OCI-LY1 (cell line): Measurements from ENCODE around the gene FGFR2.

Experiments
- H2AFZ ChIP-seq: fragments of 200-600 bp; sonication (generic), shearing (Covaris generic); 2 replicates; pipeline ENCODE4 v1.6.0; 2014; ENCODE audit warnings: antibody characterized with exemption, mild to moderate bottlenecking, low read length
- H3F3A ChIP-seq: fragments of 200-600 bp; sonication (generic), shearing (Covaris generic); 2 replicates; pipeline ENCODE4 v1.6.0; 2014; ENCODE audit warnings: mild to moderate bottlenecking, antibody characterized with exemption, low read length, moderate library complexity; ENCODE audit not compliant: insufficient read depth
- H3K27ac ChIP-seq: fragments of 200-600 bp; sonication (generic); 2 replicates; pipeline ENCODE4 v1.5.1; 2014; ENCODE audit warnings: low read length, mixed run types, mild to moderate bottlenecking, low read depth; ENCODE audit not compliant: poor library complexity, severe bottlenecking
- H3K27me3 ChIP-seq: fragments of 200-600 bp; sonication (generic); 2 replicates; pipeline ENCODE4 v1.6.0; 2014; ENCODE audit warnings: antibody characterized with exemption, mild to moderate bottlenecking, low read length, moderate library complexity; ENCODE audit not compliant: insufficient read depth
- H3K36me3 ChIP-seq: fragments of 200-600 bp; sonication (generic); 2 replicates; pipeline ENCODE4 v1.6.1; 2014; ENCODE audit warnings: mild to moderate bottlenecking, antibody characterized with exemption, low read length, moderate library complexity, mixed read lengths; ENCODE audit not compliant: insufficient read depth
- H3K4me1 ChIP-seq: fragments of 200-600 bp; sonication (generic); 2 replicates; pipeline ENCODE4 v1.5.1; 2014; ENCODE audit warnings: mild to moderate bottlenecking, low read length, moderate library complexity; ENCODE audit not compliant: insufficient read depth, severe bottlenecking
- H3K4me2 ChIP-seq: fragments of 200-600 bp; sonication (generic), shearing (Covaris generic); 2 replicates; pipeline ENCODE4 v1.6.1; 2014; ENCODE audit warnings: low read length
- H3K4me3 ChIP-seq: fragments of 200-600 bp; sonication (generic); 2 replicates; pipeline ENCODE4 v1.5.1; 2014; ENCODE audit warnings: low read length, low read depth, mild to moderate bottlenecking, mixed read lengths; ENCODE audit not compliant: poor library complexity, severe bottlenecking
- H3K79me2 ChIP-seq: fragments of 200-600 bp; shearing (Covaris generic); 2 replicates; pipeline ENCODE4 v1.6.1; 2016; ENCODE audit warnings: mixed run types, low read length, mixed read lengths; ENCODE audit not compliant: insufficient read depth
- H3K9ac ChIP-seq: fragments of 200-600 bp; sonication (generic), shearing (Covaris generic); 2 replicates; pipeline ENCODE4 v1.6.1; 2014; ENCODE audit warnings: mild to moderate bottlenecking, low read length, mixed read lengths
- H3K9me2 ChIP-seq: fragments of 200-600 bp; sonication (generic), shearing (Covaris generic); 2 replicates; pipeline ENCODE4 v1.6.1; 2014; ENCODE audit warnings: low read depth, mild to moderate bottlenecking, low read length, mixed read lengths
- H3K9me3 ChIP-seq: fragments of 200-600 bp; shearing (Covaris generic); 2 replicates; pipeline ENCODE4 v1.6.1; 2014; ENCODE audit warnings: low read length, mixed read lengths
- H4K20me1 ChIP-seq: fragments of 200-600 bp; sonication (generic), shearing (Covaris generic); 2 replicates; pipeline ENCODE4 v1.6.0; 2016; ENCODE audit warnings: mild to moderate bottlenecking, low read length; ENCODE audit not compliant: insufficient read depth
- EZH2 ChIP-seq: fragments of 200-600 bp; sonication (generic), shearing (Covaris generic); IDR thresholded peaks from 2 replicates; pipeline ENCODE4 v1.8.0; 2017; ENCODE audit warnings: borderline replicate concordance, mixed run types, mild to moderate bottlenecking, antibody characterized with exemption, low read length, moderate library complexity, mixed read lengths
- TF ChIP-seq, protein P1 (sequence below): fragments of 200-600 bp; sonication (generic), shearing (Covaris generic); IDR thresholded peaks from 2 replicates; pipeline ENCODE4 v1.5.1; 2017; ENCODE audit warnings: mild to moderate bottlenecking, antibody characterized with exemption, low read length, moderate library complexity, mixed read lengths

Gene FGFR2

DNA sequence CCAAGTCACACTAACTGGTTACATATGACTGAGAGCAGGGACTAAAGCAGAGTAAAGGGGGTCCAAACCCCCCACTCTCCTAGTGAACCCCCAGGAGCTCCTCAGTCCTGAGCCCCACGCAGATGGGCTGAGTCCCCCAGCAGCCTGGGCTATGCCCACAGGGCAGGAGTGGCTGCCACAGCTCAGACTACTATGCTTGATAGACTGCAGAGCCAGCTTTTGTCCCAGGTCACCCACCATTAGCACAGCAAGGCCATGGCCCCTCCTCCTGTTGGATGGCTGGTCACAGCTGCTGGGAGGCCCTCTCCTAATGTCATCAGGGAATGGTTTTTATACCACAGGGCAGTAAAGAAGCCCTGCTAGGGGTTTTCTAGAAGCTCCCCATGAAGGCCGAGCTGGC lies 46.3 kb upstream of the FGFR2 start:
- TF ChIP-seq, protein P1, sequence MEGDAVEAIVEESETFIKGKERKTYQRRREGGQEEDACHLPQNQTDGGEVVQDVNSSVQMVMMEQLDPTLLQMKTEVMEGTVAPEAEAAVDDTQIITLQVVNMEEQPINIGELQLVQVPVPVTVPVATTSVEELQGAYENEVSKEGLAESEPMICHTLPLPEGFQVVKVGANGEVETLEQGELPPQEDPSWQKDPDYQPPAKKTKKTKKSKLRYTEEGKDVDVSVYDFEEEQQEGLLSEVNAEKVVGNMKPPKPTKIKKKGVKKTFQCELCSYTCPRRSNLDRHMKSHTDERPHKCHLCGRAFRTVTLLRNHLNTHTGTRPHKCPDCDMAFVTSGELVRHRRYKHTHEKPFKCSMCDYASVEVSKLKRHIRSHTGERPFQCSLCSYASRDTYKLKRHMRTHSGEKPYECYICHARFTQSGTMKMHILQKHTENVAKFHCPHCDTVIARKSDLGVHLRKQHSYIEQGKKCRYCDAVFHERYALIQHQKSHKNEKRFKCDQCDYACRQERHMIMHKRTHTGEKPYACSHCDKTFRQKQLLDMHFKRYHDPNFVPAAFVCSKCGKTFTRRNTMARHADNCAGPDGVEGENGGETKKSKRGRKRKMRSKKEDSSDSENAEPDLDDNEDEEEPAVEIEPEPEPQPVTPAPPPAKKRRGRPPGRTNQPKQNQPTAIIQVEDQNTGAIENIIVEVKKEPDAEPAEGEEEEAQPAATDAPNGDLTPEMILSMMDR: no peak
- TF ChIP-seq EZH2: no peak

DNA sequence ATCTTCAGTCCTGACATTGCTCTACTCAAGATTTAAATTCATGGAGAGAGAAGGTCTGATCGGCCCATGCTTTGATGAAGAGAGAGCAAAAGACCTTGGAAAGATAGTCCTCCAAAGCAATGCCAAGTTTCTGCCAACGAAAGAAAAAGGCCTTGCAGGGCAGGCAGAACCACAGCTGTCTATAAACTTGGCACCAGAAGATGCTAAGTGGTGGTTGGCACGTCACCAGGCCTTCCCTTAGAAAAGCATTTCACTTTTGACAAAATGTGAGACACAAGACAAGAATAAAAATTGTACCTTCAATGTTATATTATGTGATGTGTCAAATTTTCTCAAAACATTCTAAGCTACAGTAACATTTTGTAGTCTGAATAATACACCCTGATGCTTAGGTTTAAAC lies 42.0 kb upstream of the FGFR2 start:
- Histone ChIP-seq H3K79me2 (no peaks in the 10 kb centered on the region), H3K9me3 (no peaks in the 10 kb centered on the region), H3K36me3 (no peaks in the 10 kb centered on the region), H3K27me3 (no peaks in the 10 kb centered on the region), H3K4me1 (no peaks in the 10 kb centered on the region), H3K9me2 (no peaks in the 10 kb centered on the region), H3K4me2 (no peak overlapping the region), H3K4me3 (no peak overlapping the region), H4K20me1 (no peaks in the 10 kb centered on the region), H2AFZ (no peak overlapping the region), H3K9ac (no peak overlapping the region), H3F3A (no peaks in the 10 kb centered on the region), H3K27ac (no peak overlapping the region)
- TF ChIP-seq, protein P1: no peak
- TF ChIP-seq EZH2: no peak

More for the DNA sequence above, 46.3 kb upstream of the FGFR2 start:
- H3K4me2 ChIP-seq: no peak overlapping the region
- no peaks in the 10 kb centered on the region for H3K4me1 ChIP-seq
- H3K4me3 ChIP-seq: no peak overlapping the region
- H3K9me3 ChIP-seq: no peaks in the 10 kb centered on the region
- H3K36me3 ChIP-seq: no peaks in the 10 kb centered on the region
- H3K9me2 ChIP-seq: no peaks in the 10 kb centered on the region
- no peaks in the 10 kb centered on the region for H3K27me3 ChIP-seq
- no peak overlapping the region for H2AFZ ChIP-seq
- H4K20me1 ChIP-seq: no peaks in the 10 kb centered on the region
- H3K27ac ChIP-seq: no peak overlapping the region
- no peak overlapping the region for H3K9ac ChIP-seq
- no peaks in the 10 kb centered on the region for H3F3A ChIP-seq
- no peaks in the 10 kb centered on the region for H3K79me2 ChIP-seq

DNA sequence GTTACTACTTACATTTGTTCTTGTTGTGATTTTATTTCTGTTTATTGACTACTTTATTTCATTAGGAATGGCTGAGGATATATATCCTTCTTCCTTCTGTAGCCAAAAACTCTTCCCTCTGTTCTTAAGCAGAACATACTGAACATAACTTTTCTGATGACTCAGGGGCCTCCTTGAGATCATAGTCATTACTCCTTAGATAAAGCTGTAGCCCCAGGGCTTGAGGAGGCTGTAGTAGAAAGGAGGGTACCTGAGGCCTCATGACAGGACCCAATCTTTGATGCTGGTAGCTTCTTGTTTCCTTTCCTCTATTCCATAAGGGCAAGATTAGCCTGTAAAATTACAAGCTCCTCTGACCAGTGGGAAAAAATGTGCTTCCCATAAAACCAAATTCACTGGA lies 41.2 kb upstream of the FGFR2 start:
- Histone ChIP-seq H4K20me1 (no peaks in the 10 kb centered on the region), H3K79me2 (no peaks in the 10 kb centered on the region), H3K9ac (no peak overlapping the region), H3K4me2 (no peak overlapping the region), H3K36me3 (no peaks in the 10 kb centered on the region), H3K9me2 (no peaks in the 10 kb centered on the region), H3K4me3 (no peak overlapping the region), H3K27me3 (no peaks in the 10 kb centered on the region), H3K27ac (no peak overlapping the region), H3K4me1 (no peaks in the 10 kb centered on the region), H2AFZ (no peak overlapping the region), H3K9me3 (no peaks in the 10 kb centered on the region), H3F3A (no peaks in the 10 kb centered on the region)
- TF ChIP-seq, protein P1: no peak
- no peak for TF ChIP-seq EZH2
